ENCODE measurements around the gene GABBR2.
"Not testable (repeated sequence)": the region's sequence is repeated elsewhere in the genome, so short reads cannot be mapped to it uniquely, and the experiment has no call there.

The GABBR2 gene

DNA sequence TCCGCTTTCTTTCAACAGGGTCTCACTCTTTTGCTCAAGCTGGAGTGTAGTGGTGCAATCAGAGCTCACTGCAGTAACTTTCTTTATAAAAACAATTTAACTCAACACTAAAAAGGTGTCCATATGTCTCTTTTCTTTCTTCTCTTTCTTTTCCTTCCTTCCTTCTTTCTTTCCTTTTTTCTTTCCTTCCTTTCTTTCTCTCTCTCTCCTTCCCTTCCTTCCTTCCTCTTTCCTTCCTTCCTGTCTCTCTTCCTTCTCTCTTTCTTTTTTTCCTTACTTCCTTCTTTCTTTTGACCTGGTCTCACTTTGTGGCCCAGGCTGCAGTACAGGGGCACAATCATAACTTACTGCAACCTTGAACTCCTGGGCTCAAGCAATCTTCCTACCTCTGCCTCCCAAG, 427.5 kb downstream of the GABBR2 start:
- TF ChIP-seq, protein P1, sequence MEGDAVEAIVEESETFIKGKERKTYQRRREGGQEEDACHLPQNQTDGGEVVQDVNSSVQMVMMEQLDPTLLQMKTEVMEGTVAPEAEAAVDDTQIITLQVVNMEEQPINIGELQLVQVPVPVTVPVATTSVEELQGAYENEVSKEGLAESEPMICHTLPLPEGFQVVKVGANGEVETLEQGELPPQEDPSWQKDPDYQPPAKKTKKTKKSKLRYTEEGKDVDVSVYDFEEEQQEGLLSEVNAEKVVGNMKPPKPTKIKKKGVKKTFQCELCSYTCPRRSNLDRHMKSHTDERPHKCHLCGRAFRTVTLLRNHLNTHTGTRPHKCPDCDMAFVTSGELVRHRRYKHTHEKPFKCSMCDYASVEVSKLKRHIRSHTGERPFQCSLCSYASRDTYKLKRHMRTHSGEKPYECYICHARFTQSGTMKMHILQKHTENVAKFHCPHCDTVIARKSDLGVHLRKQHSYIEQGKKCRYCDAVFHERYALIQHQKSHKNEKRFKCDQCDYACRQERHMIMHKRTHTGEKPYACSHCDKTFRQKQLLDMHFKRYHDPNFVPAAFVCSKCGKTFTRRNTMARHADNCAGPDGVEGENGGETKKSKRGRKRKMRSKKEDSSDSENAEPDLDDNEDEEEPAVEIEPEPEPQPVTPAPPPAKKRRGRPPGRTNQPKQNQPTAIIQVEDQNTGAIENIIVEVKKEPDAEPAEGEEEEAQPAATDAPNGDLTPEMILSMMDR (IDR thresholded peaks at IDR 0.05; ENCODE audit: low read depth, low read length, missing control alignments) = no peak
- no peak for DNase-seq (ENCODE audit: low read depth)
- no peak overlapping the region for H3K4me3 ChIP-seq (ENCODE audit: low read depth, low read length)

DNA sequence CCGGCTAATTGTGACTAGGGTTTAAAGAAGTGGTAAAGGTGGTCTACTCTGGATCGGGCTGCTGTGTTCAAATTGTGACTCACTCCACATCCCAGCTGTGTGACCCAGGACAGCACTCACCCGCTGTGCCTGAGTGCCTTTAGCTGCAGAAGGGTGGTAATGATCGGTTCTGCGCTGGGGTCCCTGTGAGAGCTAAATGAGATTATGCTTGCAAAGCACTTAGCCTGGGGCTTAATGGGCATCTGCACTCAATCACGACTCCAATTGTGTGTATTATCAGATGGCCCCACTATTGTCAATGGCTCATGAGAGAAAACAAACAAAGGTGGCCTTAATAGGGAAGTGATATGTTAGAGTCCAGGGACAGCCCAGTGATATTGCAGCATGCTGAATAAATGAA, 428.2 kb downstream of the GABBR2 start:
- no peak for DNase-seq (ENCODE audit: low read depth)
- TF ChIP-seq, protein P1 (IDR thresholded peaks at IDR 0.05; ENCODE audit: low read depth, low read length, missing control alignments) = no peak

DNA sequence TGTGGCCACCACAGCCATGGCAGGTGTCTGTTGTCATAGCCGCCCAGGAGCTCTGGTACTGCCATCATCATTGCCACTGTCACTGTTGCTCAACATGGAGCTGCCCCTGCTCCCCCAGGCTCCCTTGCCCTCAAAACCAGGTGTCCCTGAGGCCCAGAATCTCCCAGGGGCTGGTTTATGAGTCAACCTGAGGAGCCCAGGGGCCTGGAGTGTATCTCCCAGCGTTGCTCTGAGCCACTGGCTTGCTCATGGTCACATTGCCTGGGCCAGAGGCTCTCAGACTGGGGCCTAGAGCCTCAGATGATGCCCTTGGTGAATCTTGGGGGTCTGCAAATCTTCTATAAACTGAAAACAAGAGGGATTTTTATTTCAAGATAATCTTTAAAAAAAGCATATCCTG, 428.6 kb downstream of the GABBR2 start:
- H3K4me3 ChIP-seq (ENCODE audit: low read depth, low read length) = no peak overlapping the region
- DNase-seq (ENCODE audit: low read depth) = no peak
- TF ChIP-seq, protein P1 (IDR thresholded peaks at IDR 0.05; ENCODE audit: low read depth, low read length, missing control alignments) = no peak

More for the DNA sequence above, 428.2 kb downstream of the GABBR2 start:
- no peak overlapping the region for H3K4me3 ChIP-seq (ENCODE audit: low read depth, low read length)

DNA sequence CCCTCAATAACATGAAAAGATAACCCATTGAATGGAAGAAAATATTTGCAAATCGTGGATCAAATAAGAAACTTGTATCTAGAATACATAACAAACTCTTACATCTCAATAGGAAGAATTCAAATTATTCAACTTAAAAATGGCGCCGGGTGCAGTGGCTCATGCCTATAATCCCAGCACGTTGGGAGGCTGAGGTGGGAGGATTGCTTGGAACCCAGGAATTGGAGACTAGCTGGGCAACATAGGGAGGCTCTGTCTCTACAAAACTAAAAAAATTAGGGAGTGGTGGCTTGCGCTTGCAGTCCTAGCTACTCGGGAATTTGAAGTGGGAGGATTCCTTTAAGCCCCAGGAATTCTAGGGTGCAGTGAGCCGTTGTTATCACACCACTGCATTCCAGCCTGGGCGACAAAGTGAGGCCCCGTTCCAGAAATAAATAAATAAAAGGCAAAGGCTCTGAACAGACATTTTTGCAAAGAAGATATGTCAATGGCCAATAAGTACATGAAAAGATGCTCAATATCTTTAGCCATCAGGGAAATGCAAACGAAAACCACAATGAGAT, 431.7 kb downstream of the GABBR2 start:
- TF ChIP-seq, protein P1 (IDR thresholded peaks at IDR 0.05; ENCODE audit: low read depth, low read length, missing control alignments) = no peak
- H3K4me3 ChIP-seq (ENCODE audit: low read depth, low read length) = no peak overlapping the region
- DNase-seq (ENCODE audit: low read depth) = no peak

DNA sequence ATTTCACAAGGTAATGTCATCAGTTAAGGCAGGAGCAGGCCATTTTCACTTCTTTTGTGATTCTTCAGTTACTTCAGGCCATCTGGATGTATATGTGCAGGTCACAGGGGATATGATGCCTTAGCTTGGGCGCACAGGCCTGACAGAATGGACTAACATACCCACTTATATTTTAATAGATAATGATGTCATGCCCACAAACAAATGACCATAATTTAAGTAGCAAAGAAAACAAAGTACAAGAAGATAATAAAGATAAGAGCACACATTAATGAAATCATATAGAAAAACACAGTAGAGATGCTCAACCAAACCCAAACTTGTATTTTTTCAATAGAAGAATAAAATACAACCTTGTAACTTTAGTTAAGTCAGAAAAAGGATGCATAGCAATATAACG, 433.6 kb downstream of the GABBR2 start:
- TF ChIP-seq, protein P1 (IDR thresholded peaks at IDR 0.05; ENCODE audit: low read depth, low read length, missing control alignments) = no peak
- DNase-seq (ENCODE audit: low read depth) = no peak
- H3K4me3 ChIP-seq (ENCODE audit: low read depth, low read length) = no peak overlapping the region

DNA sequence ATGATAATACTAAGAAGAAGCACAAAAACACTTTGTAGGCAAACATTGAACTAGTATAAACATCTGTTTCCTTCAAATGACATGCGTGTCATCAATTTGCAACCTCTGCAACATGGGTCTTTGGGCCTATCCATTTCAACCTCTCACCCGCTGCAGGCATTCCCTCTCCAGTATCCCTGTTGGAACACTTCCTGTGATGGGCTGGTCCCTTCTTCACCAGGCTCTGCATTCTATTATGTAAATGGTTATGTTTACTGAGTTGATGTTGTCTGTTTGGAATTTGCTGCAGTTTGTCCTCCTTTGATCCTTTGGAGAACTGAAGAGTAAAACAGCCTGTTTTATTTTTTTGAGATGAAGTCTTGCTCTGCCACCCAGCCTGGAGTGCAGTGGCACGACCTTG, 436.7 kb downstream of the GABBR2 start:
- TF ChIP-seq, protein P1 (IDR thresholded peaks at IDR 0.05; ENCODE audit: low read depth, low read length, missing control alignments) = no peak

DNA sequence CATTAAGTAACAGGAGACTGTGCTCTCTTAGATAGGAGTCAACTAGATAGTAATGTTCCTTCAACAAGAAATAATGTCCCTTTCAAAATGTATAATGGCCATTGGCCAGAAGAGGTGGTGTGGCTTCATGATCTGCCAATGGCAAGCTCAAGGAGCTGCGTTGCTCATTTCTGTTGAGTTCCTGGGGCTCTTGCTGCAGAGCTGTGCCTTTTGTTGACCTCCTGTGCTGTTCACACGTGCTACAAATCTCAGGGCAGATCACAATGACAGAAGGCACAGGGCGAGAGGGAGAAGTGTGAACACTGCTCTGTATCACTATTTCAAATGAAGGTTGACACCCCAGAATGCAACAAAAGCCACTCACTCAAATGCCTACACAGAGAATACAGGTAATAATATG, 437.3 kb downstream of the GABBR2 start:
- DNase-seq (ENCODE audit: low read depth) = no peak
- H3K4me3 ChIP-seq (ENCODE audit: low read depth, low read length) = no peak overlapping the region
- TF ChIP-seq, protein P1 (IDR thresholded peaks at IDR 0.05; ENCODE audit: low read depth, low read length, missing control alignments) = no peak

More for the DNA sequence above, 436.7 kb downstream of the GABBR2 start:
- H3K4me3 ChIP-seq (ENCODE audit: low read depth, low read length) = no peak overlapping the region
- no peak for DNase-seq (ENCODE audit: low read depth)

DNA sequence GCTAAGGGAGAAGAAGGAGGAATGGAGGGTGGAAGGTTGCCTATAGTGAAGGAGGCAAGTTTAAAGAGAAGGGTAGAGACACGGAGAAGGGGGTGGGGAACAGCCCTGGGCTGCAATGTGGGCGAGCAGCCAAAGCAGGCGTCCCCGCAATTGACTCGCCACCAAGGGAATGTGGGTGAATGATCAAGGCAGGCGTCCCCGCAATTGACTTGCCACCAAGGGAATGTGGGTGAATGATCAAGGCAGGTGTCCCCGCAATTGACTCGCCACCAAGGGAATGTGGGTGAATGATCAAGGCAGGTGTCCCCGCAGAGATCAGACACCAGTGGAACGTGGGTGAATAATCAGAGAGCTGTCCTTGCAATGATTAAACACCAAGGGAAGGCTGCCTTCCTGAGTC, 438.5 kb downstream of the GABBR2 start:
- not testable (repeated sequence) for H3K4me3 ChIP-seq (ENCODE audit: low read depth, low read length); DNase-seq (ENCODE audit: low read depth)

DNA sequence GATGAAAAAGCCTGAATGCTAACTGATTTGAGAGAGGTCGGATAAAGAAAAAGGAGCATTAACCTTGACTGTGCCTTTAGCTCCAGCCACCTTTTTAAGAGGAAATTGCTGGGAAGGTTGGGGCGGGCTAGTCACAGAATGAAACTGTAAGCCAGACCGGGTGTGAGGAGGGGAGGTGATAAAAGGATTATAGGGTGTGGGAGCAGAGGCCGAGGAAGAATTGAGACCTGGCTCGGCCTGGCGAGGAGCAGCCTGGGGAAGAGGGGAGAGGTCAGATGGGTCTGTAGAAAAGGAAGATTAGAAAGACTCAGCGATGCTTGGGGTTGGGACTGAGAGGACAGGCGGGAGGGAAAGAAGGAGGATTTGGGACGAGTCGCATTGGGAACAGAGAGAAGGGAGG, 439.1 kb downstream of the GABBR2 start:
- not testable (repeated sequence) for DNase-seq (ENCODE audit: low read depth)

DNA sequence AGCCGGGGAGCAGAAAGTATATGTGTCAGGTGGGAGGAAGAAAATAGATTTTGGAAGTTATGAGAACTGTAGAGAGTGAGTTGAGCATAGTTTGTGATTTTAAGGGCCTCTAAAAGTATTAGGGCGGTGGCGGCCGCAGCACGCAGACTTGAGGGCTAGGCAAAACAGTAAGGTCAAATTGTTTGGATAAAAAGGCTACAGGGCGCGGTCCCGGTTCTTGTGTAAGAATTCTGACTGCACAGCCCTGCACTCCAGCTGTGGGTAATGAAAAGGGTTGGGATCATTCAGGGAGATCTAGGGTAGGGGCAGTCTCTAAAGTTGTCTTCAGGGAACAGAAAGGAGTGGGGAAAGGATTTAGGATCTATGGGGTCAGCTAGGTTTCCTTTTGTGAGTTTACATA, 441.2 kb downstream of the GABBR2 start:
- DNase-seq (ENCODE audit: low read depth); H3K4me3 ChIP-seq (ENCODE audit: low read depth, low read length): not testable (repeated sequence)

More for the DNA sequence above, 439.1 kb downstream of the GABBR2 start:
- H3K4me3 ChIP-seq (ENCODE audit: low read depth, low read length) = not testable (repeated sequence)
